Measurements from ENCODE around the gene KCNJ12. TPM values are rescaled to one million over a fixed set of nuclear protein-coding genes. Genes with fewer than 3 reads are reported as not detected.
"Not testable (repeated sequence)": the region's sequence is repeated elsewhere in the genome, so short reads cannot be mapped to it uniquely, and the experiment has no call there.

Gene KCNJ12
- total RNA-seq, 2 donors from 2014 or later, result 12.0 to 16.5 TPM

DNA sequence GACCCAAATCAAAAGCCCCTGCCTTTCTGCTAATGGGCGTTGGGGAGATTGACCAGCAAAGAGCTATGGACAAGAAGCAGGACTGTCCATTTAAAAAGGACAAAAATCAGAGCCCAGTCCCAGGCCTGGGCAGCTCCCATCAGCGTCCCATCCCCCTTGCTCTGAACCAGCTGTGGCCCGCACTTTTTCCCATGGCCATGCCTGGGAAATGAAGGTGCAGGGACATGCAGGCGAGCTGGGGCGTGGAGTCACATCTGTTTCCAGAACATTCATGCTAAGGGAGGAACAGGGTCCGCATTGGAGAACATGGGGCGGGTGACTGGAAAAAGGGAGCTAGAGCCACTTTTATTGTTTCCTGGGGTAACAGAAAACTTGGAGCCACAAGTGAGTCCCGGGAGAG is 50.7 kb downstream of the KCNJ12 start:
- intact Hi-C loops (cut with DNase I), result not testable (repeated sequence)

DNA sequence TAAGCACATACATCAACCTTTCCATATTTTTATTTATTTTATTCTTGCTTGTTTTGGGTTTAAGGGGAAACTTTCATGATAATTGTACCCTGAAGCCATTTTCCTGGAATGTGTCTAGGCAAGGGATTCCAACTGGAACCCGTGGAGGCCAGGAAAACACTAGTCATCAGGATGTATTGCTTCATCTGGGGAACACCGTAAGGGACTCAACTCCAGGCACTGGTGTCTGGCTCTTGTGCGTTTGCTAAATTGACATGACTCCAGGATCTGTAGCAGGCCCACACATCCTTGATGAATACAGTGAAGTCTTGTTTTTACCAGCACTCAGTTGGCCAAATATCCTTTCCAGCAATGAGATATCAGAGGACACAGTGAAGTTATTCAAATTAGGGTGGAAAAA is 51.6 kb downstream of the KCNJ12 start:
- intact Hi-C loops (cut with DNase I); DNase-seq: not testable (repeated sequence)
- peak in 1 of 2 donors; percentile 41 for ATAC-seq

More for the DNA sequence above, 50.7 kb downstream of the KCNJ12 start:
- ATAC-seq, result not testable (repeated sequence)
- DNase-seq, result peak; percentile 22

DNA sequence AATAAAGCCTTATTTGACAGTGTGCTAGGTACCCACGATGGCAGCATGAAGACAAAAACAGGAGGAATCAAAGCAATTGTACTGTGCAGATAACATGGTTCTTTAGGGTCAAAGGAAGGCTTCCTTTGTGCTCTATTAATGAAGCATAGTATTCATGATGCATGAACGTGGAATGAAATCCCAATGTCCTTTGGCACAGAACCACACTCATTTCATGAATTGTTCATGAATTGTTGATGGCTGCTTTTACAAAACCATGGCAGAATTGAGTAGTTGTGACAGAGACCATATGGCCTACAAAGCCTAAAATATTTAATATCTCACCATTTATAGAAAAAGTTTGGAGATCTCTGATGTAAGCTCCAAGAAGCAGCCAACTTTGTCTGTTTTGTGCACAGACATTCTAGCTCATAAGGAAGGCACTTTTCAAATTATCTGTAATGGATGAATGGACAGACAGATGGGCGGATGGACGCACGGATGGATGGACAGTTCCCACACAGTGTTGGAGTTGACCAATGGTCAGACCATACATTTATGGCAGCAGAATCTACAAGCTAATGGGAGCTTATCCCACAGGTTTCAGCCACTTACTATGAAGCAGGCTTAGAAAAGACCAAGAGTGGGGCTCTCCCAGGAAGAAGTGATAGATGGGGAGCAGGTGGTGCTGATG is 52.7 kb downstream of the KCNJ12 start:
- intact Hi-C loops (cut with DNase I); DNase-seq; ATAC-seq: not testable (repeated sequence)

DNA sequence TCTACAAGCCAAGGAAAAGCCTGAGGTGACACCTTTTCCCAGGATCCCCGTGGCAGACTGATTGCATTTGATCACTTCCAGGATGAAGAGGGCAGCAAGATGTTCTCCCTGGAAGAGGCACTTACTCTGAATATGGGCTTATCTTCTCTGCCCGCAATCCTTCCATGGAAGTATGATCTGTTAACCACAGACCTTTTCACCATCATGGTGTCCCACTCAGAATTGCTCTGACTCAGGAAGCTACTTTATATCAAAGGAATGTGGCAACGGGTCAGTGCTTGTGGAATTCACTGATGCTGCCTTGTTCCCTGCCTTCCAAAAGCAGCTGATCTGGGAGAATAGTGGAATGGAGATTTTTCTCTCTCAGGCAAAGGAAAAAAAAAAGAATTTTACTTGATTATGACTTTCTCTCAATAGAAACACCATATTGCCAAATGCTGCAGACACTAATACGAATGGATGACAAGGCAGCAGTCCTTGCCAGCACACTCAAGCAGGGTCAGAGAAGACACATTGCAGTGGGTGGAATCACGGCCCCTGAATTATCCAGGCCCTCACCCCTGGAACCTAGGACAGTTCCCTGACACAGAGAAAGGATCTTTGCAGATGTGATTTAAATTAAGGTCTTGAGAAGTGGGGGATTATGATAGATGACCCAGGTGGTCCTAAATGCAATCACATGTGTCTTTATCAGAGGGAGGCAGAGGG is 53.9 kb downstream of the KCNJ12 start:
- DNase-seq; intact Hi-C loops (cut with DNase I): not testable (repeated sequence)
- ATAC-seq, result peak in 1 of 2 donors; percentile 67

DNA sequence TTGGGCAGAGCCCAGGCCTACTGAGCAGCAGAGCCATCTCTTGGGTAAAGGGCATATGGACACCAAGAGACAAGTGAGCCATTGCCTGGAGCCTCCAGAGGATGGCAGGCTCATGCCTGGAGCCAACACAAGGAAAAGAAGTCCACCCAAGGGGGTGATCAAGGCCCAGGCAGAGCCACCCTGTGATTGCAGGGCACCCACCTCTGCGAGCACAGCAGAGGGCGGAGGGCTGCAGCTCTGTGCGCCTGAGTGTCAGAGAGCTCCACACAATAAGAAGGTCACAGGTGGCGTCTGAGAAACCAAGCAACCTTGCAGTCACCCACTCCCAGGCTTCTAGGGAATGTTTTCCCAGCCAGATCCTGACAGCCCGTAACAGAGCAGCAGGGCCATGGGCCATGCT is 57.8 kb downstream of the KCNJ12 start:
- ATAC-seq; intact Hi-C loops (cut with DNase I): not testable (repeated sequence)

DNA sequence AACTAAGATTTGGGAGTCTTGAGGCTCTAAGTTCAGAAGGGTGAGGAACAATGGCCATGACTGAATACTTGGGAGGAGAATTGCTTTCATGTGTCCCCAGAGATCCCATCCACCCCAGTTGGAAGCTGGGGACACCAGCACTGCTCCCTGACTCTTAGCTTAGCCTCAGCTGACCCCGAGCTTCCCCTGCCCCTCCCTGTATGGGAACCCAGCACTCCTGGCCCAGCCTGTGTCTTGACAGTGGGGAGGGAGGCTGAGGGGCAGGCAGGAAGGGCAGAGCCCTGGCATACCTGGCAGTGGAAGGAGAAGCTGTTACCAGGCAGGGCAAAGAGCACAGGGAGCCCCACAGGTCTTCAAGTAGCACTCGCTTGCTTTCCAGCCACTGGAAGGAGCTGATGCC is 58.8 kb downstream of the KCNJ12 start:
- DNase-seq; ATAC-seq; intact Hi-C loops (cut with DNase I): not testable (repeated sequence)

More for the DNA sequence above, 57.8 kb downstream of the KCNJ12 start:
- DNase-seq, result not testable (repeated sequence)

DNA sequence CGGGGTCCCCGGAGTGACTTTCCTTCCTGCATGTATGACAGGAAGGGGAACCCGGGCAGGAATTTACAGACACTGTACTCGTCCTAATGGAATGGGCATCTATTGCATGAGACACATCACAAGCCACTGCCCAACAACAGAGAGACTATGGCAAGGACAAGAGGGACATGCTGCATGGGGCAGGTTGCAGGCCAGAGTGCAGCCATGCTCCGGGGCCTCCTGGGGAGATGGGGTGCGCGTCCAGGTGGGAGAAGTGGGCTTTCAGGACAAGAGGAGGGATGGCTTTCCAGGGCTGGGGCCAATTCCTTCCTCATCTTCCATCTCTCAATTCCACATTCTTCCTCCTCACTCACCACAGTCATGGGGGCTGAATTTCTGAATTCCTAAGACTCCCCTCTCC is 60.3 kb downstream of the KCNJ12 start:
- intact Hi-C loops (cut with DNase I); DNase-seq: not testable (repeated sequence)

DNA sequence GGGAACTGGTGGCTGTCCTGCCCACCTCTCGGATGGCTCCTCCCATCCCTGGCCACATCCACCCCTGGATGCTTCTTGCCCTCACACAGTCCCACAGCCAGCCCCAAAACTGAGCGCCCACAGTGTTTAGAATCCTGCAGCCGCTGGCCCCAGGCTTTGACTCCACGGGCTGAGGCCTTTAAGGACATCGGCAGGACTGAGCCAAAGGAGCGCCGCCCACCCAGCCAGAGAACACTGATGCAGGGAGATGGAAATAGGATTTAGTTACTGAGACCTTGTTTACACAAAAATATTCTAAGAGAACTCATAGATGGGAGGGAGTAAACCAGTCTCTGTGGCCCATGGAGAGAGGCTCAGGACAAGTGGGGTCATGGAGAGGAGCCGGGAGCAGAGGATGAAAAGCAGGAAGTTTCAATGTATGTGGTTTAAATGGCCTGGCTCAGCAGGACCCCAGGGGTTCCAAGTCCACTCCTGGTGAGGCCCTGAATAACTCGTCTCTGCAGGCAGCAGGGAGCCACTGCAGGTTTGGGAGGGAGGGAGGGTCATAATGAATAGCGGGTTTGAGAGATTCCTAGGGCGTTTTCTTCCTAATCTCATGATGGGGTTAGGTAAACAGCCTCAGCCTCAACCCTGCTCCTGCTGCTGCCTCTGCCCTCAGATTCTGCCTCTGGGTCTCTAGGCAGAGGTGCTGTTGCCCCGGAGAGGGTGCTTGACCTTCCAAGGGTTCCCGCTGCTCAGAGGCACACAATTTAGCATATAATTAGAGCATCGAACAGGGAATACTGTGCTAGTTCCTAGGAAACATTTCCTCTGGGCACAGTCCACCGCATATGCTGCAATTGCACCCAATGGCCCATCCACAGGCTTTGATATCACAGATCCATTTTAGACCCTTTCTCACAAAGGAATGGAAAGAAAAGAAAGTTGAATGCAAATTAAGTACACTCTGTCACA is 61.0 kb downstream of the KCNJ12 start:
- DNase-seq; intact Hi-C loops (cut with DNase I); ATAC-seq: not testable (repeated sequence)

More for the DNA sequence above, 60.3 kb downstream of the KCNJ12 start:
- ATAC-seq, result not testable (repeated sequence)

DNA sequence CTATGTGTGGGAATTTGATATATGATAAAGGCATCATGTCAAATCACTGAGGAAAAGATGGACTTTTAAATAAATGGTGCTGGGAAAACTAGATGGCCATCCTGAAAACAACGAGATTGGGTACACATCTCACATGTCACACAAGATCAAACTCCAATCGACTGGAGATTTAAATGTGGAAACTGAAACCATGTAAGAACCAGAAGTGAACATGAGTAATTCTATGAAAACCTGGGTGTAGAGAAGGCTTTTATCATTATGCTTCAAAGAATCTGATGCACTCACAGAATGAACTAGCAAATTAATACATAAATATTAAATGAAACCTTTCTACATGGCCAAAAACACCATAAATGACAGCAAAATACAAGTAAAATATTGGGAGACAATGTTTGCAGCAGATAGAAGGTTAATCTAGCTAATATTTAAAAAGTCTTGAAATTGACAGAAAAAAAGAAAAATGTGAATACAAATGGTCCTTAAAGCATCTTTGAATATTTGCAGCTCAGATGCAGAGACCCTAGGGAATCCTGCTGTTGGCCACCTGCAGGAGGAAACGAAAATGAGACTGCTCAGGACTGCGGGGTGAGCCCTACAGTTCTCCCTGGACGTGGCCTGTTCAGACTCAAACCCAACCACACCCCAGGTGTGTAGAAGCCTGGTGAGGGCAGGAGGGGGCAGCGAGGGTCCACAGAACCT is 62.3 kb downstream of the KCNJ12 start:
- DNase-seq; intact Hi-C loops (cut with DNase I); ATAC-seq: not testable (repeated sequence)

DNA sequence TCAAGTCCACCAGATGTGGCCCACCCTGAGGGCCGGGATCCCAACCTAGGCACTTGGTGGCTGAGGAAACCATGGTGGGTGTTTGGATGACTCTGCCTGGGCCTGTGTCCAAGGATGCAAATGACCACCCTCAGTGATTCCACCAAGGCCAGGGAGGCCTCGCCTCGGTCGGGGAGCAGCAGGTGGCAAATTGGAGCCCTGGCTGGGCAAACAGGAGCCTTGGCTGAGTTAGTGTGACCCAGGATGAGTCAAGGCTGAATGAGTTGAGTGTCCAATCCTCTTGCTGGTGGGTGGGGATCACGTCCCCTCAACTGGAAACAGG is 62.8 kb downstream of the KCNJ12 start:
- intact Hi-C loops (cut with DNase I), result not testable (repeated sequence)

DNA sequence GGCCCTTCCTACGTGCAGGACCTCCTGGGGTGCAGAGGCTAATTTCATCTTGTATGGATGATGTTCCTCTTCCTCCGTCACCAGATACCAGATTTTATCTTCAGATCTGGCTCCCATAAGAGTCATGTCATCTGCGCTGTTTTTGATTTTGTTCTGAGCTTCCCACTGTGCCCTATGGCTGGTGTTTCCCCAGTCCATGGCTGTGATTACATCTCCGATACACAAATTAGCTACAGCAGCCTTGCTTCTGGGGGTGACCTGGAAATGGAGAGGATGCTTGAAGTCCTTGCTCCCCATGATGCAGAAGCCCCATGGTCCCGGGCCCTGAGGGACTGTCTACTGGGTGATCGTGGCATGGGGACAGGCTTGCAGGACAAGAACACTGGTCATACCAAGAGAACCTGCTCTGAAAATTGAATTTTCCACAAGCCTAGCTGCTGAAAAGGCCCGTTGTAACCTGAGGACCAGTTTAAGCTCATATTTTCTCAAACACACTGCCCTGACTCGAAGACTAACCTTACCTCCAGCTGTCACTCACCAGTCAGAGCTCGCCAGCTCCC is 69.0 kb downstream of the KCNJ12 start:
- no peak for ATAC-seq

More for the DNA sequence above, 62.8 kb downstream of the KCNJ12 start:
- not testable (repeated sequence) for ATAC-seq, DNase-seq

DNA sequence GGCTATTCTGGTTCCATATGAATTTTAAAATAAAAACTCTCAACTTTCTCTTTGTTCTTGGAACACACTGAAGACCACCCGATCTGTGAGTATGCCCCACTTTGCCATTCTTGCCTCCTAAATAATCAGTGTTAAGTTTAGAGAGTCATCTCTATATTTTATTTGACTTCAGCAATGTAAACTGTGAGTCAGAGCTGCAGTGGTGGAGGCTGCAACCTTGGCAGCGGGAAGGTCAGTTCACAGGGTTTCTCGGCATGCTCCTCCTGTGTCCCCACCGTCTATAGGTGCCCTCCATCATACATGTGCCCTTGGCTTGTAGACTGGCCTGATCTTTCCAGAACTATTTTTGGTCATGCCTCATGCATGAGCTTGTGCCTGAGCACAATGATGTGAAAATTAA is 71.4 kb downstream of the KCNJ12 start:
- intact Hi-C loops (cut with DNase I); ATAC-seq; DNase-seq: not testable (repeated sequence)

More for the DNA sequence above, 69.0 kb downstream of the KCNJ12 start:
- intact Hi-C loops (cut with DNase I), result no loop called here
- no peak for DNase-seq

DNA sequence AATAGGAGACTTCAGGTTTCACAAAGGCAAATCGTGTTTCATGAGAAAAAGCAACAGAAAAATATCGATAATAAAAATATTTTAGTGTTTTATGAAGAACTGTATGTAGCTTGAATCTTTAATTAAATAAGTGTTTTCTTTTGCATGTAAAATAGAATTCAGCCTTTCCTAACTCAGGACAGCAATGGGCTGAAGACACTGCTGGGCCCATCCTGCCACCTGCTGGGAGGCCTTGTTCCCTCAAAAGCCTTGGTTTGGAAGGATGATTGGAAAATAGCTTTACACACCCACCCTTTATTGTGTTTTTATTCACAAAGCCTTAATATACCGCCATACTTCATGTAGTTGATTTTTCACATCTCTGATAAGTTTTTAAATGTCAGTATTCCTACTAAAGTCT is 73.7 kb downstream of the KCNJ12 start:
- intact Hi-C loops (cut with DNase I), result loop anchor here (2.0 to 10.0 kb wide), 3 partner anchors 169 to 335 kb away; partner anchors contain the start of gene DHRS7B (in 1 of the 2)
- ATAC-seq, result peak; percentile 37 to 45
- not testable (repeated sequence) for DNase-seq

DNA sequence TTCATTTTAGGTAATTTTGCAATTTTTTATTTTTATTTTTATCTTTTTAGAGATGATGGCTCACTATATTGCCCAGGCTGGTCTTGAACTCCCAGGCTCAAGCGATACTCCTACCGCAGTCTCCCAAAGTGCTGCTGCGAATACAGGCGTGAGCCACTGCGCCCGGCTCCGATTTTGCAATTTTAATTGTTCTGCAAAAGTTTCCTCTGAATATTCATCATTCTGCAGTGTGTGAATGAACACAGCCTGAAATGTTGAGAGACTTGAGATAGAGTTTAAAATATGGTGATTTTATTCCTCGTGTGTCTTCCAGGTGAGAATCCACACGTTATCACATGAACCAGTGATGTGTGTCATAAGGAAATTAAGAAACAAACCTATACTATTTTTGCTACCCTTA is 75.8 kb downstream of the KCNJ12 start:
- ATAC-seq (no peak), DNase-seq (no peak)
- intact Hi-C loops (cut with DNase I), result loop anchor here (5.0 to 10.0 kb wide), 2 partner anchors 325 to 337 kb away; partner anchors contain the start of gene DHRS7B (in 1 of the 2)

DNA sequence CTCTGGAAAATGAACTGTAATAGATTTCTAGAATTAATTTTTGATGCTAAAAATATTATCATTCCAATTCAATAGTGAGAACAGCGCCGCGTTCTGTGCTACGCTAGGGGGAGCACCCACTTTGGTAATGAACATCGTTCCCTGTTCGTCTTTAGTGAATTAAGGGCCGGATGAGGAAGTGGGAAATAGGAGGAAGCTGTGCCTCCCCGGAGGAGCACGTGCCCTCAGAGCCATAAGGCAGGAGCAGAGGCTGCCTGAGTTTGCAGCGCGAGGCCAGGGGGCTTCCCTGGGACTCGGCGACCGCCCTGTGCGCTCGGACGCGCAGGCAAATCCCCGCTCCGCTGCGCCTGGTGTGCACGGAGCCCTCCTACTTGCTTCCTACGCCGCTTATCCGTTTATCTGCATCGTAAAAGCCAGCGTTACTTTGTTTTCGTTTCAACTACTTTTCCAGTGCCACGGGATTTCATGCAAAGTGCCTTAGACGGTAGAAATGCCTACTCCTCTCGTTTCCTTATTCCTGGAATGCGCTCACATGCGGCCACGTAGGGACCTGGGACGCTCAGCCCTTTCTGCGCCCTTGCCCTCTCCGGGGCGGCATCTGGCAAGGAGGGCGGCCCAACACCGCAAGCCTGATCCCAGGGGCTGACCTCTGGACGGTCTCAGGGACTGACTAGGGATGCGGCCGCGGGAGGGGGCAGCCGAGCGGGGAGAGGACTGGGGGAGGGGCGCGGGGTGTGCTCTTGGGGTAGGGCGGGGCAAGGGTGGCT is 76.4 kb downstream of the KCNJ12 start:
- DNase-seq, result peak; percentile 69
- ATAC-seq, result peak; percentile 75 to 76
- intact Hi-C loops (cut with DNase I), result loop anchor here (5.0 to 10.0 kb wide), 2 partner anchors 325 to 338 kb away; partner anchors contain the start of gene DHRS7B (in 1 of the 2)

DNA sequence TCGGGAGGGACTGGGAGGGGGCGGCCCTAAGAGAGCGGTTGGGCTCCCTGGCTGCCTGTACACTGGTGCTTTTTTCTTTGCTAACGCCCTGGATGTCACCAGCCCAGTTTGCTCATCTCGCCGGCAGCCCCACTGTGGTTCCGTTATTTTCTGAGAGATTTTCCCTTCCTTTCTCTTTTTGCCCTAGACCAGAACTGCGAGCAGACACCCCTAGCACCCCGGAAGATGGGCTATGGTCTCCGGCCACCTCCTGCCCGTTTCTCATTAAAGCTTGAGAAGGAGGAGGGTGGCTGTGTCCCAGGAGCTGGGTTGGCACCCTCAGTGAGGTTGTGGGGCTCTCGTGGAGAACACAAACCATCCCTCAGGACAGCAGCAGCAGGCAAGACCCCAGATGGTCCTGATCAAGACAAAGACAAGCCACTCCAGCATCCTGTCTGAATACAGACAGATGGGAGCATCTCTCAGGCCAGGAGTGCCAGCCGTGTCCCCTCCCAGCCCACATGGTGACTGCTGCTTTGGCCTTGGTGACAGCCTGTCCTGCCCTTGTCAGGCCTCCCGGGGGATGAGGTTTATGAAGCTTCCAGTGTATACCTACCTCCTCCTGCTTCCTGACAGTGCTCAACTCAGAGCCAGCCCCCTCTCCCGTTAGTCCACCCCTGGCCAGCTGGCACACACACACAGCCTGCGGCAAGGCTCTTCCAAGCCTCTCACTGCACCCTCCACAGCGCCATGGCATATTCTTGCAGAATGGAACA is 77.2 kb downstream of the KCNJ12 start:
- no peak for ATAC-seq
- DNase-seq, result no peak
- intact Hi-C loops (cut with DNase I), result loop anchor here (5.0 to 10.0 kb wide), 2 partner anchors 326 to 339 kb away; partner anchors contain the start of gene DHRS7B (in 1 of the 2)

Data from left cardiac atrium (tissue), 4 donors.